ENCODE results near the gene DZIP1L. TPM values are rescaled to one million over a fixed set of nuclear protein-coding genes. Genes with fewer than 3 reads are reported as not detected.

Gene DZIP1L
- total RNA-seq, 2 experiments from 2014 or later = not detected

DNA sequence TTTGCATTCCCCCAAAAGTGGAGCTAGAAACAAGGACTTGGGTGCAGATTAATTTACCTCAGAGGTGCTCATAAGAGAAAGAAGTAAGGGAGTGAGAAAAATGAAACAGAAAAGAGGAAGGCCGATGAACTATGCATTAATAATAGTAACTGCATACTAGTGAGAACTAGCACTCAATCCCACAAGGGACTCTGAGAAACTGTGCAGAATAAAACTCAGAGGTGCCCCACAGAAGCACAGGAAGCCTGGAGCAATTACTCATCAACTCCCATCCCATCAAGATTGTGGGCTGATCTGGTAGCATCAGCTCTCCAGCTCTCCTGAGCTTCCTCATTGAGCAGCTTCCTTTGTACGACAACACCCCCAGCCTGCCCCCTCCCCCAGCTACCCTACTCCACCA, 54.6 kb downstream of the DZIP1L start:
- Mint-ChIP-seq H3K36me3 (ENCODE audit: low read depth) (no peaks in the 10 kb centered on the region), H3K27me3 (peaks cover 5% of the 10 kb centered on the region), H3K4me1 (ENCODE audit: low read depth) (no peaks in the 10 kb centered on the region), H3K4me3 (no peak overlapping the region), H3K9me3 (no peaks in the 10 kb centered on the region), H3K27ac (no peak overlapping the region)
- ChIA-PET POLR2A (no interaction called here), CTCF (interaction anchor here (0.7 kb wide), 1 partner anchor 14 kb away, joined by 5 read pairs; no protein-coding TSS in a partner anchor)
- Histone ChIP-seq H3K4me3 (ENCODE audit: low read length) (no peak overlapping the region), H3K27me3 (ENCODE audit: control insufficient read depth in 1 of 2, insufficient read depth in 2 of 2, low read length in 2 of 2) (no peaks in the 10 kb centered on the region), H3K27ac (ENCODE audit: low read depth in 1 of 2, low read length in 2 of 2) (no peak overlapping the region), H3K36me3 (ENCODE audit: insufficient read depth, low read length) (no peaks in the 10 kb centered on the region), H3K9me3 (ENCODE audit: control insufficient read depth in 1 of 2, insufficient read depth in 1 of 2, low read length in 2 of 2) (no peaks in the 10 kb centered on the region), H3K4me1 (ENCODE audit: insufficient read depth, low read length) (no peaks in the 10 kb centered on the region)
- intact Hi-C loops (cut with DNase I, micrococcal nuclease) = no loop called here
- TF ChIP-seq CTCF (IDR thresholded peaks at IDR 0.05) = no peak
- ATAC-seq (ENCODE audit: poor library complexity) (no peak), DNase-seq (no peak)

GRCh38 chr3:138059261-138059660, 56.1 kb downstream of the DZIP1L start:
- POLR2A ChIA-PET = no interaction called here

DNA sequence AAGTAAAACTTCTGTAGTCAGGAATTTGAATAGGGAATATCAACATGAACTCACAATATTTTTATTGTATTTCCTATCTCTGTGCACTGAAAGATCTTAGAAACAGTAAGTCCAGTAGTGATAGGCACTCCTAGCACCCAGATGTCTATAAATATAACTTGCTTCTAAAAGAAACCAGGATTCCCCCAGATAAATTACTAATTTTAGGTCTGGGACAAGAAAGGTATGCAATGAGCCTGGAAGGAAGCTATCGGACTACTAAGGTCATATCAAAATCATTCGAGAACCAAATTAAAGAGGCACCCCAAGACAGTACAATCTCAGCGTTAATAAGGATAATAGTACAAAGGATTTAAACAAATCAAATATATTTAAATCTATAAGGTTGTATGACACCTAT, 58.0 kb downstream of the DZIP1L start:
- no peak for TF ChIP-seq CTCF (IDR thresholded peaks at IDR 0.05)
- Histone ChIP-seq H3K4me1 (ENCODE audit: insufficient read depth, low read length) (no peaks in the 10 kb centered on the region), H3K27ac (ENCODE audit: low read depth in 1 of 2, low read length in 2 of 2) (no peak overlapping the region), H3K27me3 (ENCODE audit: control insufficient read depth in 1 of 2, insufficient read depth in 2 of 2, low read length in 2 of 2) (peaks cover 6 to 10% of the 10 kb centered on the region in 2 experiments), H3K36me3 (ENCODE audit: insufficient read depth, low read length) (no peaks in the 10 kb centered on the region), H3K9me3 (ENCODE audit: control insufficient read depth in 1 of 2, insufficient read depth in 1 of 2, low read length in 2 of 2) (no peaks in the 10 kb centered on the region), H3K4me3 (ENCODE audit: low read length) (no peak overlapping the region)
- ChIA-PET CTCF (interaction anchor here (0.6 kb wide), 1 partner anchor 1982 kb away, joined by 3 read pairs; no protein-coding TSS in a partner anchor), POLR2A (no interaction called here)
- no peak overlapping the region for H3K4me3 Mint-ChIP-seq
- intact Hi-C loops (cut with DNase I, micrococcal nuclease) = no loop called here
- DNase-seq = no peak
- no peak overlapping the region for H3K27ac Mint-ChIP-seq
- H3K4me1 Mint-ChIP-seq (ENCODE audit: low read depth) = no peaks in the 10 kb centered on the region
- no peak for ATAC-seq (ENCODE audit: poor library complexity)
- peaks cover 24% of the 10 kb centered on the region for H3K27me3 Mint-ChIP-seq
- H3K9me3 Mint-ChIP-seq = no peaks in the 10 kb centered on the region
- no peaks in the 10 kb centered on the region for H3K36me3 Mint-ChIP-seq (ENCODE audit: low read depth)

More at GRCh38 chr3:138059261-138059660, 56.1 kb downstream of the DZIP1L start:
- Histone ChIP-seq H3K27me3 (ENCODE audit: control insufficient read depth in 1 of 2, insufficient read depth in 2 of 2, low read length in 2 of 2) (peaks cover 0 to 5% of the 10 kb centered on the region in 2 experiments), H3K9me3 (ENCODE audit: control insufficient read depth in 1 of 2, insufficient read depth in 1 of 2, low read length in 2 of 2) (no peaks in the 10 kb centered on the region), H3K4me3 (ENCODE audit: low read length) (no peak overlapping the region), H3K4me1 (ENCODE audit: insufficient read depth, low read length) (no peaks in the 10 kb centered on the region), H3K36me3 (ENCODE audit: insufficient read depth, low read length) (no peaks in the 10 kb centered on the region), H3K27ac (ENCODE audit: low read depth in 1 of 2, low read length in 2 of 2) (no peak overlapping the region)
- no peak for TF ChIP-seq CTCF (IDR thresholded peaks at IDR 0.05)
- Mint-ChIP-seq H3K4me3 (no peak overlapping the region), H3K27me3 (peaks cover 20% of the 10 kb centered on the region), H3K9me3 (no peaks in the 10 kb centered on the region), H3K4me1 (ENCODE audit: low read depth) (no peaks in the 10 kb centered on the region), H3K27ac (no peak overlapping the region), H3K36me3 (ENCODE audit: low read depth) (no peaks in the 10 kb centered on the region)
- ATAC-seq (ENCODE audit: poor library complexity) = no peak
- DNase-seq = no peak
- intact Hi-C loops (cut with DNase I, micrococcal nuclease) = no loop called here
- CTCF ChIA-PET = no interaction called here

All from CD4-positive, alpha-beta T cell (primary cell).